GM12865 (cell line): ENCODE data around the gene SNRPA.
"Not testable (repeated sequence)": the region's sequence is repeated elsewhere in the genome, so short reads cannot be mapped to it uniquely, and the experiment has no call there.

Experiments
- DNase-seq: peaks from one replicate; pipeline ENCODE4 v3.0.0; 2010; ENCODE audit warnings: low read depth
- H3K4me3 ChIP-seq: 2 replicates; pipeline ENCODE4 v1.5.1; 2011; ENCODE audit warnings: mild to moderate bottlenecking, low read depth, low read length, control low read depth
- CTCF ChIP-seq: IDR thresholded peaks from 2 replicates; pipeline ENCODE4 v1.5.1; 2011; ENCODE audit warnings: low read length, control low read depth, low read depth, inconsistent platforms; ENCODE audit not compliant: insufficient read depth; ENCODE audit errors: missing control alignments

Gene SNRPA

GRCh38 chr19:40768869-40769268 lies 17.9 kb downstream of the SNRPA start:
- no peak for DNase-seq
- no peak overlapping the region for H3K4me3 ChIP-seq
- no peak for TF ChIP-seq CTCF

GRCh38 chr19:40771101-40771862 lies 20.3 kb downstream of the SNRPA start:
- peak; percentile 28 for DNase-seq
- H3K4me3 ChIP-seq = not testable (repeated sequence)

GRCh38 chr19:40774916-40775631 lies 24.1 kb downstream of the SNRPA start, which contains the start of gene MIA:
MIA (plus strand) TSS chr19:40775521; CDS start chr19:40775543, 22 bp downstream.
- no peak for TF ChIP-seq CTCF
- no peak within 1 kb of the TSS for H3K4me3 ChIP-seq
- DNase-seq = no peak

GRCh38 chr19:40775632-40776022 lies 24.6 kb downstream of the SNRPA start:
- H3K4me3 ChIP-seq = no peak overlapping the region
- no peak for TF ChIP-seq CTCF
- DNase-seq = no peak

- DNase-seq = no peak
- TF ChIP-seq CTCF = no peak
- H3K4me3 ChIP-seq = no peak overlapping the region; the same call in 1 of the 2 replicates
These were observed 25.4 kb downstream of the SNRPA start for GRCh38 chr19:40776364-40776763.

- no peak for TF ChIP-seq CTCF
- H3K4me3 ChIP-seq = peak overlapping the region; percentile 49
- peak; percentile 99 for DNase-seq
These were observed 26.1 kb downstream of the SNRPA start for GRCh38 chr19:40776932-40777644.

- H3K4me3 ChIP-seq = peak overlapping the region; percentile 49
- TF ChIP-seq CTCF = no peak
- no peak for DNase-seq
These were observed 26.6 kb downstream of the SNRPA start for GRCh38 chr19:40777645-40777936.
